D341Med (cell line): ENCODE data around the gene PITX2.

Experiments
- DNase-seq: peaks from one replicate; pipeline ENCODE4 v3.0.0; 2012; ENCODE audit warnings: low spot score

PITX2 gene

DNA sequence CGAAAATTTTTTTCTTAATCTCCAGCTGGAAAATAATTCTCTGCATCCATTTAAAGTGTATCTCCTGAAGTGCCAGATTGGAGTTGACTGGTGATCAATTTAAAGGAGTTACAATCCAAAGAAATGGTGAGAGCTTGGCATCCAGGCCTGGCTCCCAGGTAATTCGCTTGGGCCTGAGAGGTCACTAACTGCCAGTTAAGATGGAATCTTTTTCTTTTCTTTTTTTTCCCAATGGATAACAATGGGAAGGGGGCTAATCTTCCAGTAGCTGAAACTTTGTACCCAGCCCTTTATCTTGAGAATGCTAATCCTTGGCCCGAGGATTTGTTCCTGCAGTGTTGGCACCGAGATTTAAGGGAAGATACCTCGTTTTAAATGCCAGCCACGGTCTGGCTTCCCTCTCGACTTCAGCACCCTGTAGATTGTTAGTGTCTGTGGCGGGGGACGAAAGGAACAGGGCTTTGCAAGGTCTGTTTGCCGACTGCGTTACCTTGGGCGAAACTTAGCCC lies 13.3 kb upstream of the PITX2 start:
- no peak for DNase-seq

DNA sequence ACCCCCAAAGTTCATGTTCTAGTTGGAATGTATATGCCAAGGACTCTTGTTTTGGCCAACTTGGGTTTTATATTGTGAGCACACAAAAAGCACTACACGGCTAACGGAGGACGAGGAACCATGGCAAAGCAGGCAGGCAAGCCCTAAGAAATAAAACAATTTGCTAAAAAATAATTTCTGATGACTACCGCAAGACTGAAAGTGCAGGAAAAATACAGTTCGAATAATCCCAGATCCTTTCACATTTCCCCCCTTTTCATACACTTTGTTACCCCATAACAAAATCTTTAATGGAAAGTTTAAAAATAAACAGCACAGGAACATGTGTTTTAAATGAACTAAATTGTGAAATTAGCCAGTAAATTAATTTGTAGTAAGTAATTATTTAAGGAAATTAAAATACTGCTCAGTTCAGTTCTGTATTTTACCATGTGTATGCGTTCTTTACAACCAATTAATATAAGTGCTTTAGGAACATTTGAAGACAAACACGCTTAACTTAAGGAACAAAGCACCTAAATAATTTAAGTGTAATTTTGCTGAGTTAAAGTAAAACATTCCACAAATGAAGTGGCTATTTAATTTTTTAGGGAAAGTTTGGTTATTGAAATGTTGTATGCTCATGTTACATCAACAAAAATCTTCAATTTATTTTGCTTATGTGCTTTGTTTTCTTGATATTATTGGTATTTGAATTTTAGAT lies 12.4 kb upstream of the PITX2 start:
- DNase-seq: no peak

DNA sequence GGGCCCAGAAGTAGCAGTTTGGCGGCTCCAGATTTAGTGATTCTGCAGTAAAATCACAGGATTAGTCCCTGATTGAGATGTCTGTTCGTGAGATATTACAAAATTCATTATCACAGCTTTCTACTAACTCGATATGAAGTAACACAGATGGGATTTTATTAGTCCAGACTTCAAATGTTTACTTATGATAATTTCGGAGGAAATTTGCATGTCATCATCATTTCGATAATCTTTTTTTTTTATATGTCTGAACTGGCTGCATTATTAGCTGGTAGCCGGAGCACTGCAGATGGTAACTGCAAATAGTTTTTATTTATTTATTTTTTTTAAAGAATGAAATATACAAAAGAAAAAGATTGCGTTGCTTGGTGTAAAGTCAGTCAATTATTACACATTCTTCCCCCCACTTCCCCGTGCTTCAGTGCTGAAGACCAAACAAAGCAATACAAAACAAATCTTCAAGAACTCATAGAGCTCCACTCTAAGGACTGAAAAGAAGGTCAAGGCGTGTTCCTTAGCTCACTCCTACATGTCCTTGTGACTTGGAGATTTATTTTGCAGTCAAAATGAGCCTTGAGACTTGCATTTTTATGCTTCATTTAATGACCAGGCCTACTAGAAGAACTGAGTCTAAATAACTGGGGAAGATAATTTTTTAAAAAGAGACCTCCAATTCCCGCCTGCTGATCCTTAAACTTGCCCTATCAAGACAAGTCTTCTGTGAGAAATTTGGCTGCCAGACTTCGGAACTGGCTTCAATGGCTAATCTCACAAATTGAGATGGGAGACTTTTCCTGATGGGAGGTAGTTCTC lies 11.7 kb upstream of the PITX2 start:
- no peak for DNase-seq

DNA sequence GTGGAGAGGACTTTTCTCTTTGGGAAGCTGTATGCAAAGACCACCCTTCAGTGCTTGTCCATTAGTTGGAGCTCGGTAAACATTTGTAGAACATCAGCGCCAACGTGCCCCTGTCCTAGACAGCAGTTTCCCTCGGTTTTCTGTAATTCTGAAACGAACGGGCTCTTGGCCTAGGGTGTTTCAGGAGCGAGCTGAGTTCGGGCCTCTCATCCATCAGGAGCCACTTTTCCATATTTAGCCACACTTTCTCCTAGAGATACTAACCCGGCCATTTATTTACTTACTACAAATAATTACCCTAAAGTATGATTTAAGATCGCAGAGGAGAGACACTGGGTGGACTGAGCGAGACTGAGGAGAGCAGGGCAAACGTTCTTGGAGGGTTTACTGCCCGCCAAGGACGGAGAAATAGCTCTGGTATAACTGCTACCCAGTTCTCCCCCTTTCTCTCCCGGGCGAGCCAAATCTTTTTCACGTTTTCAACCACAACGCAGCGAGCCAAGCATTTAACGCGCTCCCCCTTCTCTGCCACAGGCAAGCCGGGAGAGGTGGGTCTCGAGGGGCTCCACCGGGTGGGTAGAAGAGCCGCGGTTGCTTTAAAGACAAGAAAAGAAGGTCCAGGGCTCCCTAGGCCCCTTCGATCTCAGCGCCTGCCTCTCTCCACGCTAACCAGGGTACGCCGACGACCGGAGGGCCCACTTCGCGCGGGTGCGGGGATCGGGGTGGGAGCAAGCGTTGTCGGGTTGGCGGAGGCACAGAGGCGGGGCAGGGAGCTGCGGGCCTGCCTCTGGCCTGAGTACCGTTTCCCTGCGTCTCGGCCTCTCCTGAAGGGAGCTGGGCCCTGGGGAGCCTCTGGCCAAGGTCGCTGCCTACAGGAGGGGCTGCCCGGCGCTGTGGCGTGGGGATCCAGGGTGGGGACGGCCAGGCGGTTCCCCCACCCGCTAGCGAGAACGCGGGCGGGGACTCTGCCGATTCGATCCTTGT lies 10.8 kb upstream of the PITX2 start:
- no peak for DNase-seq

DNA sequence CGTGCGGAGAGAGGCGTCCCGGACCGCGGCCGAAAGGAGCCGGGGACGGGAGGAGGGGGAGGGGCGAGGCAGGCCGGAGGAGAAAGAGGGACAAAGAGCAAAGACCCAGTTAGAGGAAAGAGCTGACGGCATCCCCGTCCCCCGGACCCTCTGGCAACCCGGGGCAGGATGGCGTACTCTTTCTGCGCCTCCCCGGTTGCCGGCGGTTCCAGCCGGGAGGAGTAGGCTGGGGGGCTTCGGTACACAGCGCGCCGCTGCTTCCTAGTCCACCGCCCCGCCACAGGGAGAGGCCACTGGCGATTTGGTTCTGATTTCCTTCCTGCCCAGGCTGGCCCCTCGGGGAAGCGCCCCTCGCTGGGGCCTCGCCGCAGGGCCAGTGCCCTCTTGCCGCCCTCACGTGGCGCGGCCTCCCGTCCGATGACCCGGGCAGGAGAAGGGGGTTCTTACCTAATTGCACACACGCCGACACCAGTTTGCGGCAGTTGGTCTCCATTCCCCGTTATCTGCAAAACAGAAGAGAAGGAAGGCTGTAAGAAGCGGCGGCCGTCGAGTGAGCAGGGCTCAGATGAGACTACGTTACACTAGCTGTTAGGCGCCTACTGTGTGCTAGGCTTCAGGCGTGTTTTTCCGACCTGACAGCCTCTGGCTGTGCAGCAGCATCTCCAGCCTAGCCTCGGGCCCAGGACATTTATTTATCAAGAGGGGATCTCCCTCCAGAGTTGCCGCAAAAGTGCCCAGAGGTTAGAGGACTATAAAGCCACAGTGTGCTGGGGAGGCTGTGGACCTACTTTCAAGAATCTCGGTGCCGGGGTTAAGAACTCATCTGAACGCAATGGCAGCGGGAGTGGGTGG lies 9.9 kb upstream of the PITX2 start:
- no peak for DNase-seq

DNA sequence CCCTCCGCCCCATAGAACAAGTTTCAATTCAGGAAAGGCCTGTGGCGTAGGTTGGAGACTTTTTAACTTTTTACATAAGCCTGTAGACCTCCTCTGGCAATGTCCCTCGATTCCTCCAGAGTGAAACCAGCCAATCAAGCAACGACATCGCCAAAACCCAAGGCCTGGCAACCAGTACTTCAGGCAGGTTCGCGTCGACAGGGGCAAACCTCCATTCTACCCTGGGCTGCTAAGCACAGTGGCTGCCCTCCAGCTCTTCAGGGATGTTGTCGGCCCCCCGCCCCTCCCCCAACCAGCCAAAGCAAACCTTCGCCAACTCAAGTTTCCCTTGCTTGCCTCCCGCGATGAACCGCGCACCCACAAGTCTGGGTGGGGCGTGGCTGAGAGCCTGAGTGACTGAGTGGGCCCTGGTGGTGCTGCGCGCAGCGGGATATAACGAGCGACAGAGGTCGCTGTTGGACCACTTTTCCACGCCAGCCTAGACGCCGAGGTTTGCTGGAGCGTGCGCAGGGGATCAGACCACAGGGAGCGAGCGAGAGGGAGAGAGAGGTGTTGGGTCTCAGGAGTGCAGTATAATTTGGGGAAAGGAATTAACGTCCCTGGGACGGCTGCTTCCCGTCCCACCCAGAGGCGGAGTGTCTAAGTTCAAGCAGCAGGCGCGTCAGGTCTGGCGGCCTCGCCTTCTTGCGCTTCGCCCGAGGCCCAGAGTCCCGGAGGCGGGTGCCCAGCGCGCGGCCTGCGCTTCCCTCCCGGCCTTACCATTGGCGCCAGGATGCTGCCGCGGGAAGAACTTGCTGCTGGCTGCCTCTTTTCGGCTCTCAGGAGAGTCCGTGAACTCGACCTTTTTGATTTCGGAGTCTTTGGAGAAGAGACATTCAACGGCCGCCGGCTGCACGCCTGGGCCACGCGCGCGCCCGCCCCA lies 9.0 kb upstream of the PITX2 start:
- peak; percentile 90 for DNase-seq

DNA sequence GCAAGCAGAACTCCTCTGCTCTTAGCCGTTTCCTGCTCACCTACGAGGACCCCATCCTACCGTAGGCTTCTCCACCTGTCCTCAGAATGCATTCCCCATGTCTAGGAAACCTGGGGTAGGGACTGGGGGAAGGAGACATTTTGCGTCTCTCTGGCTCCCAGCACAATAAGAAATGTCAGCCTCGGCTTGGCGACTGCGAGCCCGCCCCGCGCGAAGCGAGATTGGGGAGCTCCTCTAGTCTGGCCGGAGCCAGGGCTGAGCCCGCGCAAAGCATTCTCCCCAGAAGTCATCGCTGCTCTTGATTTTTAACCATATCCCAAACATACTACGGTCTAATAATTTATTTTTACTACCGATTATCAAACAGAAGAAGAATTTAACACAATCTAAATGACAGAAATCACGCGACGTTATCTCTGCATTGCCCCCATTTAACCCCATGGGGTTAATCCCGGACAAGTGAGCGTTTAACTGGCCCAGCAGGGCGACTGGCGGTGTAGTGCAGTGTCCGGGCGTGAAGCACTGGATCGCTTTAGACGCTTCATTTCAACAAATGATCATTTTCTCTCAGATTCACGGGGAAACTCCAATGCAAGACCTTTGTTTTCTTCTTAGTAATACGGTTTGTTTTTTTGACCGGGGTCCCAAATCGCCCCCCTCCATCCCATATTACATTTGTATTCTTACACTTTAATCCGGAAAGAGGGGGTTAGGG lies 8.0 kb upstream of the PITX2 start:
- no peak for DNase-seq

DNA sequence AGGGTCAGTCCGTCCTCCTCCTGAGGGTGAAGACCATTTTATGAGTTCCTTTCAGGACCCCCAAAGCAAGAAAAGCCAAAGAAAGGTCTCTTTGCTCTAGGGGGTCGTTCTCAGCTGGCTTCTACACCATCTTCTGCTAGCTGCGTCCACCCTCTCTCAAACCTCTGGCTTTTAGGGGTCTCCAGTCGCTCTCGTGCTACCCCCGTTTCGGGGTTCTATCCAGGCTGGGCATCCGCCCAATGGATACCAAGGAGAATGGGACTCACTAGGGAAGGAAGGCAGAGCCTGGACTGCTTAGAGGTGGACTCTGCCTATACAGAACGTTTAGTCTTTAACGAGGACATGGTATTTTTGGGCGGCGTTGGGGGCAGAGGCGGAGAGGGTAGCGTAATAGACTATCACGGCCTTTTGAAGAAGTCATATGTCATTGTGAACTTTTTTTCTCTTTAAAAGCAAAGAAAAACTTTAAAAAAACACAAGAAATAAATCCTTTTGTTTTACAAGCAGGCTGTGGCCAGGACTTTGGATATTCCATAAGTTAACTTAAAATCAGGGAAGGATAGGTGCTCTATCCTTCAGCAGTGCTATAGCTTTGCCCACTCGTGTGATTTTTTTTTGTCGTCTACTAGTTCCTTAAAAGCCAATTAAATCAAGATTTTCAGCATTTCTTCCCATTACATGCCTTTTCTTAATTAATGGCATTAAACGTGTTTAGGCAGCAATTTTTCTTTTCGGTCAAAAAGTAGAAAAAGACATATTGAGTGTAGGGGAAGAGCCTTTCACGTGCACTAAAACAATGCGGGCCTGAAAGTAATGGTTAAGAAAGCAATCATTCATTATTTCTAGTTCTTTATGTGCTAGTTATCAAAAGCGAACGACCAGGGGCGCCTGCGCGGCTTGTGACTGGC lies 7.2 kb upstream of the PITX2 start:
- DNase-seq: no peak

DNA sequence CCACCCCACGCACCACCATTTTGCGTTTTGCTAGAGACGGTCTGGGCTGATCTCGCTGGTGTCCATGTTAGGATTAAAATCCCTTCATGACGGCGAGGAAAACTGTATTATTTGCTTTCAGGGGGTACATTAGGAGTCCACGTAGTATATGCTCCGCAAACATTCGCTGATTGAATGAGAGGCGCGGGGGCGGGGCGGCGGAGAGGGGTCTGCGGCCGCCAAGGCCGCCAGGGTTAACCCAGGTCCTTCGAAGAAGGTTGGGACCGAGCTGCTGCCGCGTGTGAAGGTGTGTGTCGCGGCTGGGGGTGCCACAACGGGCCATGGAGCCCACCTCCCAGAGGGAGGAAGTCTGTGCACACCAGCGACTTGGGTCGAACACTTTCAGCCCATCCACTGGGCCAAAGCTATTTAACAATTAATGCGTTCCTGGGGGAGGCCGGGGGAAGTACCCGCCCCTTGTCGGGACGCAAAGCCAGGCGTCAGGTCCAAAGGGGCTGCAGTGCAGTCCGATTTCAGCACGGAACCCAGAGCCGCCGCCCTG lies 6.4 kb upstream of the PITX2 start:
- DNase-seq: no peak

DNA sequence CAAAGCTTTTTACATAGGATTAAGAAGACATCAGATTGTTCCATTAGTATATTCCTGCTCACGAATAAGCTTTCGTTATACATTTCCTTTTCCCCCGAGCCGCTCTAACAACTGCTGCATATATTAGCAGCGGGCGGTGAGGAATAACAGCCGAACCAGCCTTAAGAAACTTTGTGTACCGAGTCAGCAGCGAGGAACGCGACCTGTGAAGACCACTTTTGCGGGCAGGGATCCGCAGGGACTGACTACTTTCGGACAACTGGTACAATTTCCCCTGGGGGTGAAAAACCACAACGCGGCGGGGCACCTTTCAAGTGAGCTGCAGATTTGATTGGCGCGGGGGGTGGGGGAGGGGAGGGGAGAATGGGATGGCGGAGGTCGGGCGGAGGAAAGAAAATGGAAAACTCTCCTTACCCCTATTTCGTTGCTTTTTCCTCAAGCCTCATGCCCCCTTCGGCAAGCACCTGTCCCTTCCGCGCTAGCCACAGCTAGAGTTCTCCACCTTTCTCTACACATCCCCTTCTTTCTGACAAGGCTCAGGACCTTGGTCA lies 5.9 kb upstream of the PITX2 start:
- DNase-seq: no peak

DNA sequence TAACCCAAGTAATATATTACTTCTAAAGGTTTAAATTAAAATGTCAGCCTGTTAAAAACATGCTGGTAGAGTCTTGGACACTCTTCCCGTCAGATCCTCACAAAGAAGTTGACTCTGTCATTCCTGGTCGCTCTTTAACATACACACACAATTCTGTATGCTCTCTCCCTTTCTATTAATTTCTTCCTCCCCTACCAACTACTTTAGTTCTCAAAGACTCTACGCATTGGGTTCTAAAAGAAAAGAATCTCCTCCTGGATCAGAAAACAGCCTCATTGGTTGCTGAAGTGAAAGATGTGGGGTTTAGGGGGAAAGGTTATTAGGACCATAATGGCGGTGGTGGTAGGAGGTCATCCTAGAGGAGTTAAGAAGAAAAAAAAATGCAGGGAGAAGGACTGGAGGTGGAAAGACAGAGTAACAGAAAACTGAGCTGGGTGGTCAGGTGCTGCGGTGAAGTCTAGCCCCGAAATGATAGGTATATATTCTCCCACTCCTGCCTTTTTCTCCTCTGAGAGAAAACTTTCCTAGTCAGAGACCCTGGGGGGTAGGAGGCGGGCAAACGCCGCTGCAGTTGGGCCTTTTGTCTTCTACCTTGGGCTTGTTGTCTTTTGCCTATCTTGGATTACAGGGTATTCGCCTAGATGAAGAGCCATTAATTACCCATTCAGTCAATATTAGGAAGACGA lies 5.2 kb upstream of the PITX2 start:
- no peak for DNase-seq

DNA sequence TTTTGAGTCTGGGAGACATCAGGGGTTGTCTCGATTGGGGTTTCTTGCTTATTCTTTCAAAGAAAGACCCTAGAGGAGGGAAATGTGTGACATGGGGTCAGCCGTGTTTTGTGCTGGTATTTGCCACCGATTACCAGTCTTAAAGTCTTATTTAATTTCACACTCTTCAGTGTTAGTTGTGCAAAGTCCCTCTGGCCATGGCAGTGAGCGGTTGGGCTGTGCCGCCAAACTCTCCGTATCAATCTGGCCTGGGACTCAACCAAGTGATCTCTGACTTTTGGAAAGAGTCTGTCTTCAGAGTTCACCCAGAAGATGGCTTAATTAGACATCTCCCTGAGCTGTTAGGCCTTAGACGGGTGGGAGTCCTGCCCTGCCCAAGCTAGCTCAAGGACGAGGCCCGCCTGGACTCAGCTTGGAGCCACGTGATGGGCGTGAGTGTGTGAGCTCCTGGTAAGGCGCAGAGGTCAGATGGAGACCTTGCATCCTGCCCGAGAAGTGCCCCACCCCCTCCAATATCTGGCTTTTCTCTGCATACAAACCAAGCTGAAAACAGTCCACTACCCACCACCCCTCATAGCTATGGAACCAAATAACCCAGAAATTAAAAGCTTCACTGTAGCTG lies 3.8 kb upstream of the PITX2 start:
- no peak for DNase-seq

DNA sequence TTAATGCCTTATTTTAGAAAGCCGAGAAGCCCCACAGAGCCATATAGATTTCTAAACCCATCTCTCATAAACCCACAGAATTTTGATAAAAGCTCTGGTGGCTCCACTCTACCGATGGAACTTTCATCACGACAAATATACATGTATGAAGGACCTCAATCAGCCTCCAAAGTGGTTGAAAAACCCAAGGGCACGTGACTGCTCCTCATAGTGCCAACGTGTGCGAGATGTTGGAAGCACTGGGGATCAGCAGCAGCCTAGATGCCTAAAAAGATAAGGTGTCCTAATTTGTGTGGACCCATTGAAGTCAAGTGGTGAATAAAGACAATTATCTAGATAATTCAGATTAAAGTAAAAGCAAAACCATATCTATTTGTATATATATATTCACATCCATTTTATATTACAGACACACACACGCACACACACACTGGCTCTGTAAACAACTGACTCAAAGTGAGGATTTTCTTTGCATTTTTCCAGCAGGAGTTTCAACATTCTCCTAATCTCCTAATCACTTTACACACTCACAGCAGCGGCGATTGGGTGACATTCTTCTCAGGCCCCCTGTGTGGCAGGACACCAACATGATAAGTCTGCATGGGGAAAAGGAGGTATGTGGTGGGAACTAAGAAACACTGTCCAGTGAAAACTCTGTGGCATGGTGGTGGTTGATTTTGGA lies 2.8 kb upstream of the PITX2 start:
- DNase-seq: no peak

DNA sequence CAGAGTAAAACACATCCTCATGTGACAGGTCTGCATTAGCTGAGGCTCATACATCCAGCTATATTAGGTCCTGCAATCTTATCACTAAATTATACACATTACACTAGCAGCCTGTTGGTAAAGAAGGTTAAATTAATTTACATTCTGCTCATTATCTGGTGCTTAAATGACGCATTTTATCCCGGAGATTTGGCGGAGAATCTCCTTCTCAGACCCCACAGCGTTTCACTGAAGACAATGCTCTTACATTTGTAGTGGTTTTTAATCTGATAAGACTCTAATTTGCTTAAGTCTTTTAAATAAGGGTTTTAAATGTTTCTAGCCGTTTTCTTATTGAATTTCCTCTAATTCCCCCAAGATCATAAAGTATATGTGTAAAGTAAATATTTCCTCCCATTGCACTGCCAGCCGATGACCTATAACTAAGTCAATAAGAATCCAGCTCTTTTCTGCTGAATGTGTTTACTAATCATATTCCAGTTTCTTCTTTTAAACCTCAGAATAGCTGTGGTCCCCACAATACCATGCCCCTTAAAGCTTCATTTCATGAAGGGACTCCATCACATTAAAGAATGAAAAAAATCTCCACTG lies 2.1 kb upstream of the PITX2 start:
- no peak for DNase-seq

DNA sequence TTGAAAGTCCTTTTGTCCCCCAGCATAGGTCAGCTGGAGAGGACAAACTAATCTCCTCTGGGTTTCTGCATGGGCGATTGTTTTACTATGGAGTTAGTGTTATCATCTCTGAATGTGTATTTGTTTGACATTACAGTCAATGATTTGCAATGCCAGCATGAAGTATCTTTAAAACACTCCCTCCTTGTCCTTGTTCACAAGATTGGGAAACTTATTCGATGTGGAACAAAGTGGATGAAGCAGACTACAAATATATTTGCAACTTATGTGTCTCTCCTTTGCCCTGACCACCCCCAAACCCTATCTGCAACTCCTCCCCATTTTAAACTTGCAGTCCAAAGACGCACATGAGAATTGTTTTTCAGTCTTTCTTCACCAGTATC lies 1.5 kb upstream of the PITX2 start:
- DNase-seq: no peak
